Measurements from ENCODE around the gene TCF15. TPM values are rescaled to one million over a fixed set of nuclear protein-coding genes. Genes with fewer than 3 reads are reported as not detected.

Gene TCF15
- total RNA-seq, 1 donor from 2014 or later, result not detected

DNA sequence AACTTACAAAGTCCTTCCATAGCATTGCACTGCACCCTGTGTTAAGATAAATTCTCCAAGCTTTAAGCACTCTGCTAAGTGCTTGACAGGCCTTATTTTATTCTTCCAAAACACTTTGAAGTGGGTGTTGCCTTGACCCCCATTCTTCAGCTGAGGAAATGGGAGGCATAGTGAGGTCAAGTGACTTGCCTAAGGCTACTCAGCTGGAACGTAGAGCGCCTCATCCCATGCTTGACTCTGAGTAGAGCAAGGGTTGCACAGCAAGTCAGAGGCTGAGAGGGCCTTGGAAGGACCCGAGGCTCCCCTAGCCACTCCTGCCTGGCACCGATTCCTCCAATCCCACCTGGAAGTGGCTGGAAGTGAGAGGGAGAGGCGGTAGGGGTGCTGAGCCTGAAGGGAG lies 46.9 kb downstream of the TCF15 start:
- no peak for FAIRE-seq
- H3K4me3 ChIP-seq (ENCODE audit: low read depth, low read length), result no peak overlapping the region
- H3K27me3 ChIP-seq (ENCODE audit: control insufficient read depth, insufficient read depth, low read length), result peaks cover 2% of the 10 kb centered on the region
- H3K36me3 ChIP-seq (ENCODE audit: control insufficient read depth, insufficient read depth, low read length), result no peaks in the 10 kb centered on the region
- DNase-seq (ENCODE audit: low read depth), result no peak
- TF ChIP-seq, protein P1, sequence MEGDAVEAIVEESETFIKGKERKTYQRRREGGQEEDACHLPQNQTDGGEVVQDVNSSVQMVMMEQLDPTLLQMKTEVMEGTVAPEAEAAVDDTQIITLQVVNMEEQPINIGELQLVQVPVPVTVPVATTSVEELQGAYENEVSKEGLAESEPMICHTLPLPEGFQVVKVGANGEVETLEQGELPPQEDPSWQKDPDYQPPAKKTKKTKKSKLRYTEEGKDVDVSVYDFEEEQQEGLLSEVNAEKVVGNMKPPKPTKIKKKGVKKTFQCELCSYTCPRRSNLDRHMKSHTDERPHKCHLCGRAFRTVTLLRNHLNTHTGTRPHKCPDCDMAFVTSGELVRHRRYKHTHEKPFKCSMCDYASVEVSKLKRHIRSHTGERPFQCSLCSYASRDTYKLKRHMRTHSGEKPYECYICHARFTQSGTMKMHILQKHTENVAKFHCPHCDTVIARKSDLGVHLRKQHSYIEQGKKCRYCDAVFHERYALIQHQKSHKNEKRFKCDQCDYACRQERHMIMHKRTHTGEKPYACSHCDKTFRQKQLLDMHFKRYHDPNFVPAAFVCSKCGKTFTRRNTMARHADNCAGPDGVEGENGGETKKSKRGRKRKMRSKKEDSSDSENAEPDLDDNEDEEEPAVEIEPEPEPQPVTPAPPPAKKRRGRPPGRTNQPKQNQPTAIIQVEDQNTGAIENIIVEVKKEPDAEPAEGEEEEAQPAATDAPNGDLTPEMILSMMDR (IDR thresholded peaks at IDR 0.05; ENCODE audit: insufficient read depth, low read length, severe bottlenecking), result no peak

DNA sequence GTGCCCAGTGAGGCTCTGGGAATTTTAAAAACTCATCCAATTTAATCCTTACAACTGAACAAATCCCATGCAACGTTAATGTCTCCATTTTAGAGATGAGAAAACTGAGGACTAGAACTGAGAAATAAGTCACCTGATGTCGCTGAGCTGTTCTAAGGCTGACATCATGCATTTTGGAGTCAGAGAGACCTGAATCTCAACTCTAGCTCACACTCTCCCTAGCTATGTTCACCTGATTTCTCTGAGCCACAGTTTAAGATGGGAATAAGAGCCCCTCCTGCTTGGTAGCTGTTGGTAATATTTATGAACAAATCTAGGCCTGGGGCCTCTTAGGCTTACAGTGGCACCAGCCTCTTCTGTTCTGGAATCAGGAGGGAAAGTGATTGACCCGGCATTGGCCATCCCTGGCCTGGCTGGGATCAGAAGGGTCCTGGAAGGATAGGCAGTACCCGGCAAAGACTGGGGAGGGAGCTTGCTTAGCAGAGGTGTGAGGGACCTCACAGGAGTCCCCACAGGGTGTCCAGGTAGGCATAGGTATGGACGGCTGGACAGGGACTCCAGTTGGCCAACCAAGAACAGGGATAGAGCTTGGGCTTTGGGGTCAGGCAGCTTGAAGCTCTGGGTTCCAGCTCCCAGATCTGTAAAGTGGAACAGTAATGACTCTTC lies 47.7 kb downstream of the TCF15 start:
- FAIRE-seq (no peak), DNase-seq (ENCODE audit: low read depth) (no peak)
- Histone ChIP-seq H3K27me3 (ENCODE audit: control insufficient read depth, insufficient read depth, low read length) (peaks cover 2% of the 10 kb centered on the region), H3K4me3 (ENCODE audit: low read depth, low read length) (no peak overlapping the region), H3K36me3 (ENCODE audit: control insufficient read depth, insufficient read depth, low read length) (no peaks in the 10 kb centered on the region)
- TF ChIP-seq, protein P1 (IDR thresholded peaks at IDR 0.05; ENCODE audit: insufficient read depth, low read length, severe bottlenecking), result no peak

DNA sequence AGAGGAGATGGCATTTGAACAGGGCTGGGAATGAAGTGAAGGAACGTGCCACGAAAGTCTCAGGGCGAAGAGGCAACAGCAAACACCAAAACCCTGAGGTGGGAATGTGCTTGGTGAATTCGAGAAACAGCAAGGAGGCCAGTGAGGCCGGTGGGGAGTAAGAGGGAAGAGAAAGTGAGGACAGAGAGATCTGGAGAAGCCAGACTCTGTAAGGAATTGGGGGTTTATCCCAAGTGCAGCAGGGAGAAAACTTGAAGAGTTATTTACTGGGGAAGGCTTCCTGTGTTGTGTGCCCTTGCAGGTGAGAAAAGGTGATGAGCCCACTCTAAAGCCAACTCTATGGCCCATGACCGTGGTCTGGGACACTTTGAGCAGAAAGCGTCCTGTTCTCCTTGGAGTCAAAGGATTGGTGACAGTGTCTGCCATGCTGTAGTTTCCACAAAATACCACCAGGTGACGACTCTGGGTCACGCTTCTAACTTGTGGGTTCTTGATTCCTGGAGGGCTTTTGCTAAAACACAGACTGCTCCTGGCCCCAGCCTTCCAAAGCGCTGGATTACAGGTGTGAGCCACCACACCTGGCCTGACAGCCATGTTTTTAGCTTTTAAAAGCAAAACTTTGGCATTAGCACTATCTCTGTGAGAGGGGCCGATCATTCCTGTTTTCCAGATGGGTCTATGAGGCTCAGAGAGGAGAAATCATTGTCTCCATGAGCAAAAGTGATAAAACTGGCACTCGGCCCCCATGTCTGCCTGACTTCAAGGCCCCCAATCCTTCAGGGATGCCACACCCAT lies 48.5 kb downstream of the TCF15 start:
- peak; percentile 92 for FAIRE-seq
- Histone ChIP-seq H3K27me3 (ENCODE audit: control insufficient read depth, insufficient read depth, low read length) (peaks cover 2% of the 10 kb centered on the region), H3K4me3 (ENCODE audit: low read depth, low read length) (no peak overlapping the region), H3K36me3 (ENCODE audit: control insufficient read depth, insufficient read depth, low read length) (no peaks in the 10 kb centered on the region)
- peak; percentile 61 for DNase-seq (ENCODE audit: low read depth)
- TF ChIP-seq, protein P1 (IDR thresholded peaks at IDR 0.05; ENCODE audit: insufficient read depth, low read length, severe bottlenecking), result peak; percentile 98

DNA sequence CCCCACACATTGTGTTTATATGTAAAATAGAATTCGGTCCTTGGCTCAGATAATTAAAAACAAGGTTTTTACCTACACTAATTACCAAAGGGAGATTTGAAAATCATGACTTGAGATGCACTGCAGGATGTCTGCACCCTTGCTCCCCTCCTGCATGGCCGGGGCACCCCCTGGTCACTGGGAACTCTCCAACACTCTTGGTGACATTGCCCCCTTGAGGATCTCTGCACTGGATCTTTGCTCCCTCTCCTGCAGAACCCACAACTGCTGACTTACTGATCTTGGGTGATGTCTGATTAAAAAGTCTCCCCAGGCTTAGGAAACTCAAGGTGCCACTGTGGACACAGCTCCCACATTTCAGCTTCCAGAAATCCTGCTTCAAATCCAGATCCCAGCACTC lies 49.4 kb downstream of the TCF15 start:
- FAIRE-seq, result no peak
- TF ChIP-seq, protein P1 (IDR thresholded peaks at IDR 0.05; ENCODE audit: insufficient read depth, low read length, severe bottlenecking), result no peak
- no peaks in the 10 kb centered on the region for H3K36me3 ChIP-seq (ENCODE audit: control insufficient read depth, insufficient read depth, low read length)
- DNase-seq (ENCODE audit: low read depth), result no peak
- peaks cover 2% of the 10 kb centered on the region for H3K27me3 ChIP-seq (ENCODE audit: control insufficient read depth, insufficient read depth, low read length)
- H3K4me3 ChIP-seq (ENCODE audit: low read depth, low read length), result no peak overlapping the region

DNA sequence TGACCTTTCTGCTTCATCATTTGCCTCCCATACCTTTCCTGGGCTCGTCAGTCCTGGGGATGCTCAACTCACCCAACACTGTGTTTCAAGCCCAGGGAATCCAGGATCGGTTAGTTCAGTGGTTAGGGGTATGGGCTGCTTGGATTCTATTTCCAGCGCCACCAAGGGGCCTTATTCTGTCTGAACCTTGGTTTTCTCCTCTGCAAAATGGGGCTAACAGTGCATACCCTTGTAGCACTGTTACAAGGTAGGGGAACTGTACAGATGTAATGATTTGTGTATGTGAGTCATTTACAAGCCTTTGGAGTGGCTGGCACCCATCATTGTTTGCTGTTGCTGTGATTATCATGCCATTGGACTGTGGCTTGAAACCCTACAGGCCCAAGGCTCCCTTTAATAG lies 52.0 kb downstream of the TCF15 start:
- FAIRE-seq (no peak), DNase-seq (ENCODE audit: low read depth) (no peak)
- Histone ChIP-seq H3K36me3 (ENCODE audit: control insufficient read depth, insufficient read depth, low read length) (no peaks in the 10 kb centered on the region), H3K27me3 (ENCODE audit: control insufficient read depth, insufficient read depth, low read length) (peaks cover 4% of the 10 kb centered on the region), H3K4me3 (ENCODE audit: low read depth, low read length) (no peak overlapping the region)
- TF ChIP-seq, protein P1 (IDR thresholded peaks at IDR 0.05; ENCODE audit: insufficient read depth, low read length, severe bottlenecking), result no peak
